ENCODE data around the gene SRM.
A peak's percentile ranks its signal among the peaks of the same experiment; 100 is the strongest.

SRM gene

DNA sequence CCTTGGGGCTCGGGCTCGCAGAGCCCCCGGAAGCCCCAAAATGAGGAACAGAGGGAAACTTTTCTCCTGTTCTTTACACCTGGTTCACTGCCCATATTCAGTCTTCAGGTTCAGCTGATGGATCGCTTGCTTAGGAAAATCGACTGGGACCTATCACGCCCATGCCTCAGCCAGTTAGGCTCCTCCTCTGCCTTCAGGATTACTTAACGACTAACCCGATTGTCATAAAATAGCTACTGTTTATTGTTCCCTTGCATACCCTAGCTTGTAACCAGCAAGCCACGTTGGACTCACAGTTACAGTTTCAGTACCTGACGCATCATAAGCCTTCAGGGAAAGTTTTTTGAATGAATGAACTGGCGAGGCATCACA is 46.7 kb downstream of the SRM start:
- H3K9me3 Mint-ChIP-seq = no peaks in the 10 kb centered on the region
- H3K27me3 Mint-ChIP-seq (ENCODE audit: low read depth) = no peaks in the 10 kb centered on the region
- H3K27ac Mint-ChIP-seq = peak overlapping the region; percentile 89 to 100 (median 95)
- H3K4me1 Mint-ChIP-seq = peaks cover 10% of the 10 kb centered on the region
- TF ChIP-seq, protein P1, sequence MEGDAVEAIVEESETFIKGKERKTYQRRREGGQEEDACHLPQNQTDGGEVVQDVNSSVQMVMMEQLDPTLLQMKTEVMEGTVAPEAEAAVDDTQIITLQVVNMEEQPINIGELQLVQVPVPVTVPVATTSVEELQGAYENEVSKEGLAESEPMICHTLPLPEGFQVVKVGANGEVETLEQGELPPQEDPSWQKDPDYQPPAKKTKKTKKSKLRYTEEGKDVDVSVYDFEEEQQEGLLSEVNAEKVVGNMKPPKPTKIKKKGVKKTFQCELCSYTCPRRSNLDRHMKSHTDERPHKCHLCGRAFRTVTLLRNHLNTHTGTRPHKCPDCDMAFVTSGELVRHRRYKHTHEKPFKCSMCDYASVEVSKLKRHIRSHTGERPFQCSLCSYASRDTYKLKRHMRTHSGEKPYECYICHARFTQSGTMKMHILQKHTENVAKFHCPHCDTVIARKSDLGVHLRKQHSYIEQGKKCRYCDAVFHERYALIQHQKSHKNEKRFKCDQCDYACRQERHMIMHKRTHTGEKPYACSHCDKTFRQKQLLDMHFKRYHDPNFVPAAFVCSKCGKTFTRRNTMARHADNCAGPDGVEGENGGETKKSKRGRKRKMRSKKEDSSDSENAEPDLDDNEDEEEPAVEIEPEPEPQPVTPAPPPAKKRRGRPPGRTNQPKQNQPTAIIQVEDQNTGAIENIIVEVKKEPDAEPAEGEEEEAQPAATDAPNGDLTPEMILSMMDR (IDR thresholded peaks at IDR 0.05; ENCODE audit: unreplicated experiment in 3 of 3) = no peak
- peaks cover 31% of the 10 kb centered on the region for H3K36me3 Mint-ChIP-seq (ENCODE audit: low read depth)
- H3K4me3 Mint-ChIP-seq = peak overlapping the region; percentile 92 to 96 (median 92)

DNA sequence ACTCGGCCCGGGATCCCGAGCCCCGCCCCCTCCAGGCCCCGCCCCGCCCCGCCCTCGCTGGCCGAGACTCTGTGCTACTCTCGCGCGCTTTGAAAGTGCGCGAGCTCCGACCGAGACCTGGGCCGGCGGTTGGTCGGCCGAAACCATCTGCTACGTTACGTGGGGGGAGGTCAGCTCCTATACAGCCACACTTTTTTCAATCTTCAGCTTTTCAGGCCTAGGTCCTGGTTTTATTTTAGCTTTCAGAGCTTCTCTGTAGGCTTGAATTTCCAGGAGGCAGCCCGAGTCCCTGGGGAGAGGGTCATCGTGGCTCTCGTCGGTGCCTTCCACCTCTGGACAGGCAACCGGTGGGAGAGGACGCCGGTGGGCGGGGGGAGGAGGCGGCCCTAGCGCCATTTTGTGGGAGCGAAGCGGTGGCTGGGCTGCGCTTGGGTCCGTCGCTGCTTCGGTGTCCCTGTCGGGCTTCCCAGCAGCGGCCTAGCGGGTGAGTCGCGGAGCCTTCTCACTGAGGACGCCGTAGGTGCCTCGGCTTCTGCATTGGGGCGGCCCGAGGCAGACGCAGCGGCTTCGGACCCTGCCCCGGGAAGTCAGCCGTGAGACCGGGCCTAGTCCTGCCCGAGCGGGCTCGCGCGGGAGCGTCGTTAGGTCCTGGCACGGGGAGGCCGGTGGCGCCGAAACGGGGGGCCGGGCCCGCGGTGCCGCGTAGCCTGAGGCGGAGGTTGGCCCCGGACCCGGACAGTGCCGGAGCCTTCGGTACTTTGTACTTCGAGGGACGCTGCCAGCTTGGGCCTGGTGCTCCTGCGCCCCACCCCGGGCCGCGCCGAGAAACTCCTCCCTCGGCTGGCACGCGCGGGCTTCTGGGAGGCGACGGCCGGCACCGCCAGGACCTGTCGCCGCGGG is 47.3 kb downstream of the SRM start, which contains the start of gene TARDBP:
TSS of gene TARDBP (plus strand) at position 395 of the 900 bp plus-strand sequence. CDS start 1,074 bp downstream, outside the sequence.
- Mint-ChIP-seq H3K27ac (peak within 1 kb of the TSS; percentile 100), H3K4me3 (peak within 1 kb of the TSS; percentile 92 to 96 (median 93)), H3K9me3 (no peaks in the 10 kb centered on the region), H3K4me1 (peaks cover 10% of the 10 kb centered on the region), H3K27me3 (ENCODE audit: low read depth) (no peaks in the 10 kb centered on the region), H3K36me3 (ENCODE audit: low read depth) (peaks cover 28% of the 10 kb centered on the region)
- TF ChIP-seq, protein P1 (IDR thresholded peaks at IDR 0.05; ENCODE audit: unreplicated experiment in 3 of 3) = no peak

Data from nephron (organoid).